ENCODE measurements around the gene PCNX3.

- TF ChIP-seq POLR2A (IDR thresholded peaks at IDR 0.05; ENCODE audit: low read depth, low read length) = no peak
- no peak for TF ChIP-seq CTCF (IDR thresholded peaks at IDR 0.05; ENCODE audit: extremely low read depth in 1 of 2, insufficient read depth in 1 of 2, low read depth in 1 of 2, low read length in 2 of 2)
- no peak for TF ChIP-seq MYC (IDR thresholded peaks at IDR 0.05; ENCODE audit: low read depth, low read length)
- no peak for TF ChIP-seq FOS (IDR thresholded peaks at IDR 0.05; ENCODE audit: borderline replicate concordance, insufficient read depth, low read length)
- no peak for TF ChIP-seq POLR2AphosphoS5 (IDR thresholded peaks at IDR 0.05; ENCODE audit: insufficient read depth, low read depth, low read length)
- no peak for TF ChIP-seq EZH2 (IDR thresholded peaks at IDR 0.05; ENCODE audit: borderline replicate concordance, low read depth, low read length, severe bottlenecking)
- no peak for TF ChIP-seq JUN (IDR thresholded peaks at IDR 0.05; ENCODE audit: borderline replicate concordance, insufficient read depth, insufficient read length, low read depth)
- TF ChIP-seq, protein P1, sequence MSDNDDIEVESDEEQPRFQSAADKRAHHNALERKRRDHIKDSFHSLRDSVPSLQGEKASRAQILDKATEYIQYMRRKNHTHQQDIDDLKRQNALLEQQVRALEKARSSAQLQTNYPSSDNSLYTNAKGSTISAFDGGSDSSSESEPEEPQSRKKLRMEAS (IDR thresholded peaks at IDR 0.05; ENCODE audit: insufficient read depth, insufficient read length) = no peak
These were observed 20.4 kb upstream of the PCNX3 start for GRCh38 chr11:65595131-65595530.
